GM06990 (cell line): ENCODE data around the gene PIK3CB.

Source experiments
- DNase-seq: peaks from one replicate; pipeline ENCODE4 v3.0.0-alpha.2; 2011; ENCODE audit not compliant: insufficient read length; ENCODE audit errors: extremely low read depth
- H3K27me3 ChIP-seq: replicated peaks from 2 replicates; pipeline ENCODE4 v1.6.0; 2011; ENCODE audit warnings: low read length; ENCODE audit not compliant: control insufficient read depth, insufficient read depth
- H3K36me3 ChIP-seq: 2 replicates; pipeline ENCODE4 v1.5.1; 2011; ENCODE audit warnings: low read length; ENCODE audit not compliant: control insufficient read depth, insufficient read depth
- H3K4me3 ChIP-seq: replicated peaks from 2 replicates; pipeline ENCODE4 v1.5.1; 2011; ENCODE audit warnings: low read depth, mild to moderate bottlenecking, control low read depth, low read length
- CTCF ChIP-seq: IDR thresholded peaks from 2 replicates; pipeline ENCODE4 v1.5.1; 2011; ENCODE audit warnings: low read length, control low read depth, mild to moderate bottlenecking, inconsistent platforms; ENCODE audit not compliant: insufficient read depth, poor library complexity, severe bottlenecking

The PIK3CB gene

GRCh38 chr3:138875096-138875753 is 40.5 kb upstream of the PIK3CB start:
- no peak overlapping the region for H3K4me3 ChIP-seq
- DNase-seq: no peak
- H3K36me3 ChIP-seq: no peaks in the 10 kb centered on the region
- no peaks in the 10 kb centered on the region for H3K27me3 ChIP-seq
- no peak for TF ChIP-seq CTCF

GRCh38 chr3:138873471-138874278 is 38.9 kb upstream of the PIK3CB start:
- Histone ChIP-seq H3K27me3 (no peaks in the 10 kb centered on the region), H3K4me3 (no peak overlapping the region), H3K36me3 (no peaks in the 10 kb centered on the region)
- DNase-seq: no peak
- TF ChIP-seq CTCF: no peak

- Histone ChIP-seq H3K36me3 (no peaks in the 10 kb centered on the region), H3K27me3 (no peaks in the 10 kb centered on the region), H3K4me3 (no peak overlapping the region)
- DNase-seq: no peak
- no peak for TF ChIP-seq CTCF
Observed at GRCh38 chr3:138872632-138873031, 37.9 kb upstream of the PIK3CB start.

GRCh38 chr3:138867996-138868395 is 33.3 kb upstream of the PIK3CB start:
- H3K27me3 ChIP-seq: no peaks in the 10 kb centered on the region
- no peak for TF ChIP-seq CTCF
- no peaks in the 10 kb centered on the region for H3K36me3 ChIP-seq
- DNase-seq: no peak
- no peak overlapping the region for H3K4me3 ChIP-seq

GRCh38 chr3:138863776-138864113 is 29.0 kb upstream of the PIK3CB start:
- no peak for TF ChIP-seq CTCF
- H3K4me3 ChIP-seq: no peak overlapping the region
- no peak for DNase-seq
- no peaks in the 10 kb centered on the region for H3K27me3 ChIP-seq
- H3K36me3 ChIP-seq: no peaks in the 10 kb centered on the region
